NB4 (cell line): ENCODE data around the gene CYP17A1.

Experiments
- DNase-seq: peaks from one replicate; pipeline ENCODE4 v3.0.0; 2010; ENCODE audit warnings: low read depth
- H3K4me3 ChIP-seq: one replicate; pipeline ENCODE4 v1.5.1; 2011; ENCODE audit warnings: mild to moderate bottlenecking, low read depth, low read length, moderate library complexity
- MYC ChIP-seq: IDR thresholded peaks from 2 replicates; pipeline ENCODE4 v1.6.1; 2011; ENCODE audit warnings: low read depth, low read length
- POLR2A ChIP-seq: IDR thresholded peaks from 2 replicates; pipeline ENCODE4 v1.6.1; 2011; ENCODE audit warnings: mild to moderate bottlenecking; ENCODE audit not compliant: insufficient read length; ENCODE audit errors: extremely low read depth
- TF ChIP-seq, protein P1 (sequence below): IDR thresholded peaks from 2 replicates; pipeline ENCODE4 v1.6.1; 2011; ENCODE audit warnings: low read depth, low read length
- TF ChIP-seq, protein P2 (sequence below): IDR thresholded peaks from one replicate; pipeline ENCODE4 v1.5.1; 2012; ENCODE audit warnings: low read depth, low read length

The CYP17A1 gene

GRCh38 chr10:102813017-102813541, 24.1 kb downstream of the CYP17A1 start:
- DNase-seq, result no peak
- TF ChIP-seq MYC, result no peak
- TF ChIP-seq POLR2A, result no peak
- TF ChIP-seq, protein P1, sequence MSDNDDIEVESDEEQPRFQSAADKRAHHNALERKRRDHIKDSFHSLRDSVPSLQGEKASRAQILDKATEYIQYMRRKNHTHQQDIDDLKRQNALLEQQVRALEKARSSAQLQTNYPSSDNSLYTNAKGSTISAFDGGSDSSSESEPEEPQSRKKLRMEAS, result no peak
- TF ChIP-seq, protein P2, sequence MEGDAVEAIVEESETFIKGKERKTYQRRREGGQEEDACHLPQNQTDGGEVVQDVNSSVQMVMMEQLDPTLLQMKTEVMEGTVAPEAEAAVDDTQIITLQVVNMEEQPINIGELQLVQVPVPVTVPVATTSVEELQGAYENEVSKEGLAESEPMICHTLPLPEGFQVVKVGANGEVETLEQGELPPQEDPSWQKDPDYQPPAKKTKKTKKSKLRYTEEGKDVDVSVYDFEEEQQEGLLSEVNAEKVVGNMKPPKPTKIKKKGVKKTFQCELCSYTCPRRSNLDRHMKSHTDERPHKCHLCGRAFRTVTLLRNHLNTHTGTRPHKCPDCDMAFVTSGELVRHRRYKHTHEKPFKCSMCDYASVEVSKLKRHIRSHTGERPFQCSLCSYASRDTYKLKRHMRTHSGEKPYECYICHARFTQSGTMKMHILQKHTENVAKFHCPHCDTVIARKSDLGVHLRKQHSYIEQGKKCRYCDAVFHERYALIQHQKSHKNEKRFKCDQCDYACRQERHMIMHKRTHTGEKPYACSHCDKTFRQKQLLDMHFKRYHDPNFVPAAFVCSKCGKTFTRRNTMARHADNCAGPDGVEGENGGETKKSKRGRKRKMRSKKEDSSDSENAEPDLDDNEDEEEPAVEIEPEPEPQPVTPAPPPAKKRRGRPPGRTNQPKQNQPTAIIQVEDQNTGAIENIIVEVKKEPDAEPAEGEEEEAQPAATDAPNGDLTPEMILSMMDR, result no peak
- H3K4me3 ChIP-seq, result no peak overlapping the region

- DNase-seq, result peak; percentile 97
- no peak overlapping the region for H3K4me3 ChIP-seq
- peak; percentile 75 for TF ChIP-seq MYC
- TF ChIP-seq, protein P2, result peak; percentile 27
- TF ChIP-seq, protein P1, result no peak; the same call in 1 of the 2 replicates
- no peak for TF ChIP-seq POLR2A
Observed at GRCh38 chr10:102812231-102812876, 24.9 kb downstream of the CYP17A1 start.

DNA sequence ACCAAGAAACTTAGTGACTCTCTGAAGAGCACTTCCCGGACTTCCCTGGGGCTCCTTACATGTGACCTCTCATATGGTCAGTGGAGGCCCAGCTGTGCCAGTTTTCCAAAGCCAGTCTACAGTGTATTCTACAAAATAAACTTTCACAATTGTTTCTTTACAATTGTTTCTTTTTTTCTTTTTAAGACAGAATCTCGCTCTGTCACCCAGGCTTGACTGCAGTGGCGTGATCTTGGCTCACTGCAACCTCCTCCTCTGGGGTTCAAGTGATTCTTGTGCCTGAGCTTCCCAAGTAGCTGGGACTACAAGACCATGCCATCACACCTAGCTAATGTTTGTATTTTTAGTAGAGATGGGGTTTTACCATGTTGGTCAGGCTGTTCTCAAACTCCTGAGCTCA, 25.9 kb downstream of the CYP17A1 start:
- no peak overlapping the region for H3K4me3 ChIP-seq
- TF ChIP-seq POLR2A (no peak), MYC (no peak)
- TF ChIP-seq, protein P1, result no peak
- TF ChIP-seq, protein P2, result no peak
- DNase-seq, result no peak

DNA sequence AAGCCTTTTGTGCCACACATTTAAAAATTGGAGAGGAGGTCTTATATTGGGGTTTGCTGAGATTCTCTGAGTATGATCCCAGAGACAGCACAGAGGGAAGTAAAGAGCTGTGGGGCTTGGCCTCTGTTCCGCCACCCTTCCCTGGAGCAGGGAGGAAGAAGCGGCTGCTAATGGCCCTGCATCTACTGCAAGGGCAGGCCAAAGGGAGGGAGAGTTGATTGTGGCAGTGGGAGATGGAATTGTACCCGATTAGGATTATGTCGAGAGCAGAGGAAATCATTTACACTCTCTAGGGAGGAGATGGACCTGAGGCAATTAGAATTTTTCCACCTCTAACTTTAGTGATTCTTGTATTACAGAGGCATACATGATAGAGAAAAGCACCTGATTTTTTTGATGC, 28.8 kb downstream of the CYP17A1 start:
- no peak for DNase-seq
- H3K4me3 ChIP-seq, result no peak overlapping the region
- TF ChIP-seq POLR2A (no peak), MYC (no peak)
- TF ChIP-seq, protein P1, result no peak
- TF ChIP-seq, protein P2, result no peak

- no peak for TF ChIP-seq POLR2A
- TF ChIP-seq MYC, result no peak
- TF ChIP-seq, protein P1, result no peak
- TF ChIP-seq, protein P2, result no peak
- DNase-seq, result no peak
- no peak overlapping the region for H3K4me3 ChIP-seq
Observed at GRCh38 chr10:102804382-102805055, 32.7 kb downstream of the CYP17A1 start.
